Osteoblast (primary cell): Measurements from ENCODE around the gene MEGF11. TPM values are rescaled to one million over a fixed set of nuclear protein-coding genes. Genes with fewer than 3 reads are reported as not detected.

Experiments
- DNase-seq: peaks from one replicate; pipeline ENCODE4 v3.0.0; 2011; ENCODE audit warnings: low spot score, mixed read lengths; ENCODE audit not compliant: insufficient read length; ENCODE audit errors: missing footprints
- H2AFZ ChIP-seq: 2 replicates; pipeline ENCODE4 v1.6.0; 2011; ENCODE audit warnings: mild to moderate bottlenecking, low read length
- H3K27ac ChIP-seq: 2 replicates; pipeline ENCODE4 v1.5.1; 2011; ENCODE audit warnings: mild to moderate bottlenecking, low read depth, low read length, moderate library complexity
- H3K27me3 ChIP-seq: 2 replicates; pipeline ENCODE4 v1.6.0; 2012; ENCODE audit warnings: mild to moderate bottlenecking, control low read depth, inconsistent platforms, low read length, moderate library complexity; ENCODE audit not compliant: insufficient read depth
- H3K36me3 ChIP-seq: 2 replicates; pipeline ENCODE4 v1.5.1; 2011; ENCODE audit warnings: mild to moderate bottlenecking, low read length, control low read depth, moderate library complexity; ENCODE audit not compliant: insufficient read depth
- H3K4me1 ChIP-seq: 2 replicates; pipeline ENCODE4 v1.5.1; 2011; ENCODE audit warnings: mild to moderate bottlenecking, low read length, control low read depth, moderate library complexity; ENCODE audit not compliant: insufficient read depth
- H3K4me2 ChIP-seq: 2 replicates; pipeline ENCODE4 v1.6.0; 2011; ENCODE audit warnings: mild to moderate bottlenecking, low read length; ENCODE audit not compliant: insufficient read depth
- H3K4me3 ChIP-seq: fragments of 200-600 bp; sonication (generic); 3 replicates; pipeline ENCODE4 v1.5.1; 2012; ENCODE audit warnings: mild to moderate bottlenecking, low read length, inconsistent platforms; ENCODE audit not compliant: insufficient read depth
- H3K79me2 ChIP-seq: 2 replicates; pipeline ENCODE4 v1.6.0; 2012; ENCODE audit warnings: mild to moderate bottlenecking, low read length, control low read depth, inconsistent platforms; ENCODE audit not compliant: insufficient read depth
- H3K9me3 ChIP-seq: 2 replicates; pipeline ENCODE4 v1.5.1; 2011; ENCODE audit warnings: low read depth, low read length, control low read depth
- H4K20me1 ChIP-seq: 2 replicates; pipeline ENCODE4 v1.6.0; 2012; ENCODE audit warnings: mild to moderate bottlenecking, low read length, control low read depth; ENCODE audit not compliant: insufficient read depth
- total RNA-seq: library from RNA; depleted of rRNA; stranded (reverse); fragments of >200 nt; gene quantifications from 2 replicates; pipeline ENCODE4 v1.2.3, GENCODE V29; 2012
- TF ChIP-seq, protein P1 (sequence below): IDR thresholded peaks from 2 replicates; pipeline ENCODE4 v1.5.1; 2011; ENCODE audit warnings: mild to moderate bottlenecking, low read depth, low read length, moderate library complexity; ENCODE audit errors: extremely low read depth

The MEGF11 gene
- total RNA-seq, 1 donor: not detected

GRCh38 chr15:66285533-66286280 is 32.2 kb upstream of the MEGF11 start:
- H3K27ac ChIP-seq: no peak overlapping the region
- H3K36me3 ChIP-seq: no peaks in the 10 kb centered on the region
- H3K4me2 ChIP-seq: no peak overlapping the region
- DNase-seq: no peak
- H3K4me3 ChIP-seq: no peak overlapping the region
- H3K79me2 ChIP-seq: no peaks in the 10 kb centered on the region
- peaks cover 5% of the 10 kb centered on the region for H3K27me3 ChIP-seq
- H3K9me3 ChIP-seq: no peaks in the 10 kb centered on the region
- no peaks in the 10 kb centered on the region for H4K20me1 ChIP-seq
- TF ChIP-seq, protein P1, sequence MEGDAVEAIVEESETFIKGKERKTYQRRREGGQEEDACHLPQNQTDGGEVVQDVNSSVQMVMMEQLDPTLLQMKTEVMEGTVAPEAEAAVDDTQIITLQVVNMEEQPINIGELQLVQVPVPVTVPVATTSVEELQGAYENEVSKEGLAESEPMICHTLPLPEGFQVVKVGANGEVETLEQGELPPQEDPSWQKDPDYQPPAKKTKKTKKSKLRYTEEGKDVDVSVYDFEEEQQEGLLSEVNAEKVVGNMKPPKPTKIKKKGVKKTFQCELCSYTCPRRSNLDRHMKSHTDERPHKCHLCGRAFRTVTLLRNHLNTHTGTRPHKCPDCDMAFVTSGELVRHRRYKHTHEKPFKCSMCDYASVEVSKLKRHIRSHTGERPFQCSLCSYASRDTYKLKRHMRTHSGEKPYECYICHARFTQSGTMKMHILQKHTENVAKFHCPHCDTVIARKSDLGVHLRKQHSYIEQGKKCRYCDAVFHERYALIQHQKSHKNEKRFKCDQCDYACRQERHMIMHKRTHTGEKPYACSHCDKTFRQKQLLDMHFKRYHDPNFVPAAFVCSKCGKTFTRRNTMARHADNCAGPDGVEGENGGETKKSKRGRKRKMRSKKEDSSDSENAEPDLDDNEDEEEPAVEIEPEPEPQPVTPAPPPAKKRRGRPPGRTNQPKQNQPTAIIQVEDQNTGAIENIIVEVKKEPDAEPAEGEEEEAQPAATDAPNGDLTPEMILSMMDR: no peak
- no peak overlapping the region for H2AFZ ChIP-seq
- H3K4me1 ChIP-seq: no peaks in the 10 kb centered on the region

- Histone ChIP-seq H2AFZ (no peak overlapping the region), H3K4me2 (no peak overlapping the region), H3K79me2 (no peaks in the 10 kb centered on the region), H3K27me3 (peaks cover 8% of the 10 kb centered on the region), H3K9me3 (no peaks in the 10 kb centered on the region), H4K20me1 (no peaks in the 10 kb centered on the region), H3K4me1 (no peaks in the 10 kb centered on the region), H3K27ac (no peak overlapping the region), H3K4me3 (no peak overlapping the region), H3K36me3 (no peaks in the 10 kb centered on the region)
- TF ChIP-seq, protein P1: no peak
- DNase-seq: no peak
Observed at GRCh38 chr15:66284271-66284670, 30.7 kb upstream of the MEGF11 start.

DNA sequence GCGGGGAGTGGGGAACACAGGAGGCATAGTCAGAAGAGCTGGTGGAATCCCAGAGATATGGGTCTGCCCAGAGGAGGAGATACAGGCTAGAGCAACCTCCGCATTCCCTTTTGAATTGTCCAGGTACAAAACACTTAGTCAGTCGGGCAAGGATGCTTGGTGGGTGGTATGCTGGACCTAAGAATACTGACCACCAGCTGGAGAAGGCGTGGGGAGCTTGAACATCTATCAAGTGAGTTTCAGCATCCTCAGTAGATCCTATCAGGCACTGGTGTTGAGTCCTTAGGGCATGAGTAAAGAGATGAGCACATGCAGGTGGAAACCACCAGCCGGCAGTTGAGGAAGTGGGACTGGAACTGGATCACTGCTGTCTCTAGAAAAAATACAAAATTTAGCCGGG is 25.1 kb upstream of the MEGF11 start:
- peaks cover 21% of the 10 kb centered on the region for H3K27me3 ChIP-seq

GRCh38 chr15:66278056-66278455 is 24.5 kb upstream of the MEGF11 start:
- DNase-seq: no peak
- H2AFZ ChIP-seq: no peak overlapping the region
- peaks cover 21% of the 10 kb centered on the region for H3K27me3 ChIP-seq
- no peaks in the 10 kb centered on the region for H3K36me3 ChIP-seq
- H4K20me1 ChIP-seq: no peaks in the 10 kb centered on the region
- H3K79me2 ChIP-seq: no peaks in the 10 kb centered on the region
- no peaks in the 10 kb centered on the region for H3K9me3 ChIP-seq
- H3K27ac ChIP-seq: no peak overlapping the region
- TF ChIP-seq, protein P1: no peak
- H3K4me1 ChIP-seq: no peaks in the 10 kb centered on the region
- H3K4me2 ChIP-seq: no peak overlapping the region
- H3K4me3 ChIP-seq: no peak overlapping the region

More for the DNA sequence above, 25.1 kb upstream of the MEGF11 start:
- Histone ChIP-seq H3K4me3 (no peak overlapping the region), H2AFZ (no peak overlapping the region), H3K36me3 (no peaks in the 10 kb centered on the region), H3K79me2 (no peaks in the 10 kb centered on the region), H4K20me1 (no peaks in the 10 kb centered on the region), H3K4me2 (no peak overlapping the region), H3K4me1 (no peaks in the 10 kb centered on the region), H3K27ac (no peak overlapping the region), H3K9me3 (no peaks in the 10 kb centered on the region)
- TF ChIP-seq, protein P1: no peak
- DNase-seq: no peak
